Neural cell (in vitro differentiated cells): ENCODE measurements around the gene PUM1. TPM values are rescaled to one million over a fixed set of nuclear protein-coding genes. Genes with fewer than 3 reads are reported as not detected.

ENCODE experiments used
- H2AFZ ChIP-seq: fragments of 200-600, 300-800 bp; sonication (generic), shearing (Covaris generic); 2 replicates; pipeline ENCODE4 v1.6.0; 2014; ENCODE audit warnings: low read depth, mild to moderate bottlenecking, antibody characterized with exemption, low read length, moderate library complexity
- H3F3A ChIP-seq: fragments of 200-600 bp; shearing (Covaris generic); 2 replicates; pipeline ENCODE4 v1.6.1; 2016; ENCODE audit warnings: mild to moderate bottlenecking, moderate library complexity, mixed read lengths, antibody characterized with exemption, low read length; ENCODE audit not compliant: insufficient read depth, poor library complexity, severe bottlenecking
- H3K27ac ChIP-seq: fragments of 200-600, 300-800 bp; sonication (generic), shearing (Covaris generic); 2 replicates; pipeline ENCODE4 v1.5.1; 2014; ENCODE audit warnings: mild to moderate bottlenecking, low read length, moderate library complexity
- H3K27me3 ChIP-seq: fragments of 300-800, 200-600 bp; sonication (generic), shearing (Covaris generic); 2 replicates; pipeline ENCODE4 v1.6.0; 2014; ENCODE audit warnings: mild to moderate bottlenecking, low read depth, low read length, moderate library complexity; ENCODE audit not compliant: insufficient read depth
- H3K36me3 ChIP-seq: fragments of 300-800, 200-600 bp; sonication (generic), shearing (Covaris generic); 2 replicates; pipeline ENCODE4 v1.5.1; 2014; ENCODE audit warnings: mild to moderate bottlenecking, antibody characterized with exemption, low read length, moderate library complexity; ENCODE audit not compliant: insufficient read depth
- H3K4me2 ChIP-seq: fragments of 300-800, 200-600 bp; sonication (generic), shearing (Covaris generic); 2 replicates; pipeline ENCODE4 v1.6.0; 2014; ENCODE audit warnings: mild to moderate bottlenecking, low read length
- H3K4me3 ChIP-seq: fragments of 300-800, 200-600 bp; sonication (generic), shearing (Covaris generic); 2 replicates; pipeline ENCODE4 v1.5.1; 2014; ENCODE audit warnings: mild to moderate bottlenecking, low read length, moderate library complexity
- H3K79me2 ChIP-seq: fragments of 200-600 bp; shearing (Covaris generic); replicated peaks from 2 replicates; pipeline ENCODE4 v1.6.0; 2014; ENCODE audit warnings: mild to moderate bottlenecking, low read length, moderate library complexity; ENCODE audit not compliant: insufficient read depth
- H3K9ac ChIP-seq: fragments of 300-800, 200-600 bp; sonication (generic), shearing (Covaris generic); 2 replicates; pipeline ENCODE4 v1.6.1; 2016; ENCODE audit warnings: mild to moderate bottlenecking, low read length, mixed read lengths
- H3K9me2 ChIP-seq: fragments of 200-600 bp; shearing (Covaris generic); 2 replicates; pipeline ENCODE4 v1.6.1; 2016; ENCODE audit warnings: mild to moderate bottlenecking, low read length, mixed read lengths; ENCODE audit not compliant: insufficient read depth
- H3K9me3 ChIP-seq: fragments of 200-600, 300-800 bp; sonication (generic), shearing (Covaris generic); 2 replicates; pipeline ENCODE4 v1.6.1; 2016; ENCODE audit warnings: mild to moderate bottlenecking, mixed run types, low read length, moderate library complexity, mixed read lengths
- H4K20me1 ChIP-seq: fragments of 200-600 bp; shearing (Covaris generic); 2 replicates; pipeline ENCODE4 v1.6.1; 2016; ENCODE audit warnings: mild to moderate bottlenecking, mixed run types; ENCODE audit not compliant: insufficient read depth
- EP300 ChIP-seq: fragments of 450-650 bp; conservative IDR thresholded peaks from 2 replicates; pipeline ENCODE4 v1.6.1; 2014; ENCODE audit warnings: antibody characterized with exemption, mild to moderate bottlenecking, moderate library complexity; ENCODE audit not compliant: poor library complexity, severe bottlenecking
- EZH2 ChIP-seq: fragments of 200-600, 300-800 bp; shearing (Covaris generic), sonication (generic); IDR thresholded peaks from 2 replicates; pipeline ENCODE4 v1.6.1; 2014; ENCODE audit warnings: antibody characterized with exemption, low read length, borderline replicate concordance, mild to moderate bottlenecking; ENCODE audit not compliant: insufficient read depth, poor library complexity, severe bottlenecking
- MXI1 ChIP-seq: fragments of 450-650 bp; conservative IDR thresholded peaks from 2 replicates; pipeline ENCODE4 v1.6.1; 2014; ENCODE audit warnings: antibody characterized with exemption, mild to moderate bottlenecking; ENCODE audit not compliant: poor library complexity, severe bottlenecking
- POLR2AphosphoS5 ChIP-seq: IDR thresholded peaks from 2 replicates; pipeline ENCODE4 v1.6.1; 2012
- RAD21 ChIP-seq: fragments of 450-650 bp; conservative IDR thresholded peaks from 2 replicates; pipeline ENCODE4 v1.6.1; 2014; ENCODE audit warnings: antibody characterized with exemption, mild to moderate bottlenecking, moderate library complexity
- SMC3 ChIP-seq: fragments of 450-650 bp; conservative IDR thresholded peaks from 2 replicates; pipeline ENCODE4 v1.6.1; 2014; ENCODE audit warnings: antibody characterized with exemption, mild to moderate bottlenecking, moderate library complexity; ENCODE audit not compliant: poor library complexity
- TAF1 ChIP-seq: IDR thresholded peaks from 2 replicates; pipeline ENCODE4 v1.6.1; 2012; ENCODE audit warnings: low read depth
- polyA plus RNA-seq: library from polyadenylated mRNA; depleted of rRNA; stranded (reverse); fragments of >200 nt; gene quantifications from 2 replicates; pipeline ENCODE4 v1.2.3, GENCODE V29; 2014
- TF ChIP-seq, protein P1 (sequence below): fragments of 450-650 bp; IDR thresholded peaks from 2 replicates; pipeline ENCODE4 v1.5.1; 2014; ENCODE audit warnings: antibody characterized with exemption, mild to moderate bottlenecking, moderate library complexity; ENCODE audit not compliant: poor library complexity, severe bottlenecking
- TF ChIP-seq, protein P2 (sequence below): IDR thresholded peaks from 2 replicates; pipeline ENCODE4 v1.6.1; 2012; ENCODE audit warnings: borderline replicate concordance

PUM1 gene
- polyA plus RNA-seq, 1 donor from 2014 or later, result 60.8 TPM

DNA sequence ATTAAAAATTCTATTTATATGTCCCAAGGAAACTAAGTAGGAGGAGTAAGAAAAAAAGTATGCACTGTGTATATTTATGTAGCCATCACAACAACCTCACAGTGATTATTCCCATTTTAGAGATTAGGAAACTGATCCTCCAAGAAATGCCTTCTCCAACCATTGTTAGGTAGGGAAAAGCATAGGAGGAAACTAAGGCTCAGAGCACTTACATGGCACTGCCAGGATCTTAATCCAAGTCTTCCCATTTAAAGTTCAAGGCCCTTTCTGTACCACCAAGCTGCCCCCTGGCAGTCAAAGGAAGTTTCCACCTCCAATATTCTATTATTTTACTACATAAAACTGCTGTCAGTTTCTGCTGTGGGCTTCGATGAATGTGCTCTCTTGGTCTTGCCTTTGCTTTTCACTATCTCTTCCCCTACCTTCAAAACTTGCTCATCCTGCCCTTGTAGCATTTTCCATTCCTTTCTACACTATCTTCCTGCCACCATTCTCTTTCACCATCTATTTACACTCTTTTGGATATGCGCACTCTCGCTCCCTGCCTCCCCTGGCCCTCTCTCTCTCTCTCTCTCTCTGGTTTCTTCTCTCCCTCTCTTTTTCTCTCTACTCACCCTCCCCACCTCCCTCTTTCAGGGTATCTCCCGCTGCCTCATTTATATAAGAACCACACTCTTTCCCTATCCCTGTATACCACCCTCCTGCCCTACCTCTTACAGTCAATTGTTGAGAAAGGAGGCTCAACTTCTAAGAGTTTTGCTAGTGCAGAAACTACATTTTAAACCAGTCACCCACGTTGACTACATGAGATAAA lies 34.0 kb downstream of the PUM1 start:
- no peak overlapping the region for H3K4me3 ChIP-seq
- H3K36me3 ChIP-seq, result no peaks in the 10 kb centered on the region

DNA sequence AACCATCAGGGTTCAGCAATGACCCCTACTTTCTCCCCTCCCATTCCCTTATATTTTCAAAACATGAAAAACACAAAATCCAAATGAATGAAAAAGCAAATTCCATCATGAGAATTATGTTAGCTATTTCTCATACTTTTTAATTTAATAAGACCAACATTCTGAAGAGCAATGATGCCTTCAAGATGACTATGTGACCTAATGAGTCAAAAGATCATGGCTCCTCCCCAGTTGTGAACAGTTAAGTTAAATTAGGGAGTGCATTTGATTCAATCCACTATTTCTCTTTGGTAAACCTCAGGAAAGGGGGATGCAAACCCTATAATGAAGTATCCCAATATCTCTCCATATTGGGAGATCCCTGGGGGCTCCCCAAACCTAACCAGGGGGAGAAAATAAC lies 36.5 kb downstream of the PUM1 start:
- no peak overlapping the region for H2AFZ ChIP-seq
- H3K27ac ChIP-seq, result no peak overlapping the region
- no peaks in the 10 kb centered on the region for H3K27me3 ChIP-seq
- H3F3A ChIP-seq, result no peaks in the 10 kb centered on the region
- TF ChIP-seq RAD21, result no peak
- TF ChIP-seq TAF1, result no peak
- no peak for TF ChIP-seq EP300
- no peak for TF ChIP-seq EZH2
- TF ChIP-seq, protein P1, sequence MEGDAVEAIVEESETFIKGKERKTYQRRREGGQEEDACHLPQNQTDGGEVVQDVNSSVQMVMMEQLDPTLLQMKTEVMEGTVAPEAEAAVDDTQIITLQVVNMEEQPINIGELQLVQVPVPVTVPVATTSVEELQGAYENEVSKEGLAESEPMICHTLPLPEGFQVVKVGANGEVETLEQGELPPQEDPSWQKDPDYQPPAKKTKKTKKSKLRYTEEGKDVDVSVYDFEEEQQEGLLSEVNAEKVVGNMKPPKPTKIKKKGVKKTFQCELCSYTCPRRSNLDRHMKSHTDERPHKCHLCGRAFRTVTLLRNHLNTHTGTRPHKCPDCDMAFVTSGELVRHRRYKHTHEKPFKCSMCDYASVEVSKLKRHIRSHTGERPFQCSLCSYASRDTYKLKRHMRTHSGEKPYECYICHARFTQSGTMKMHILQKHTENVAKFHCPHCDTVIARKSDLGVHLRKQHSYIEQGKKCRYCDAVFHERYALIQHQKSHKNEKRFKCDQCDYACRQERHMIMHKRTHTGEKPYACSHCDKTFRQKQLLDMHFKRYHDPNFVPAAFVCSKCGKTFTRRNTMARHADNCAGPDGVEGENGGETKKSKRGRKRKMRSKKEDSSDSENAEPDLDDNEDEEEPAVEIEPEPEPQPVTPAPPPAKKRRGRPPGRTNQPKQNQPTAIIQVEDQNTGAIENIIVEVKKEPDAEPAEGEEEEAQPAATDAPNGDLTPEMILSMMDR, result no peak
- TF ChIP-seq, protein P2, sequence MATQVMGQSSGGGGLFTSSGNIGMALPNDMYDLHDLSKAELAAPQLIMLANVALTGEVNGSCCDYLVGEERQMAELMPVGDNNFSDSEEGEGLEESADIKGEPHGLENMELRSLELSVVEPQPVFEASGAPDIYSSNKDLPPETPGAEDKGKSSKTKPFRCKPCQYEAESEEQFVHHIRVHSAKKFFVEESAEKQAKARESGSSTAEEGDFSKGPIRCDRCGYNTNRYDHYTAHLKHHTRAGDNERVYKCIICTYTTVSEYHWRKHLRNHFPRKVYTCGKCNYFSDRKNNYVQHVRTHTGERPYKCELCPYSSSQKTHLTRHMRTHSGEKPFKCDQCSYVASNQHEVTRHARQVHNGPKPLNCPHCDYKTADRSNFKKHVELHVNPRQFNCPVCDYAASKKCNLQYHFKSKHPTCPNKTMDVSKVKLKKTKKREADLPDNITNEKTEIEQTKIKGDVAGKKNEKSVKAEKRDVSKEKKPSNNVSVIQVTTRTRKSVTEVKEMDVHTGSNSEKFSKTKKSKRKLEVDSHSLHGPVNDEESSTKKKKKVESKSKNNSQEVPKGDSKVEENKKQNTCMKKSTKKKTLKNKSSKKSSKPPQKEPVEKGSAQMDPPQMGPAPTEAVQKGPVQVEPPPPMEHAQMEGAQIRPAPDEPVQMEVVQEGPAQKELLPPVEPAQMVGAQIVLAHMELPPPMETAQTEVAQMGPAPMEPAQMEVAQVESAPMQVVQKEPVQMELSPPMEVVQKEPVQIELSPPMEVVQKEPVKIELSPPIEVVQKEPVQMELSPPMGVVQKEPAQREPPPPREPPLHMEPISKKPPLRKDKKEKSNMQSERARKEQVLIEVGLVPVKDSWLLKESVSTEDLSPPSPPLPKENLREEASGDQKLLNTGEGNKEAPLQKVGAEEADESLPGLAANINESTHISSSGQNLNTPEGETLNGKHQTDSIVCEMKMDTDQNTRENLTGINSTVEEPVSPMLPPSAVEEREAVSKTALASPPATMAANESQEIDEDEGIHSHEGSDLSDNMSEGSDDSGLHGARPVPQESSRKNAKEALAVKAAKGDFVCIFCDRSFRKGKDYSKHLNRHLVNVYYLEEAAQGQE, result no peak
- no peak for TF ChIP-seq MXI1
- TF ChIP-seq POLR2AphosphoS5, result no peak
- TF ChIP-seq SMC3, result no peak
- peaks cover 30% of the 10 kb centered on the region for H4K20me1 ChIP-seq
- no peaks in the 10 kb centered on the region for H3K9me2 ChIP-seq
- no peak overlapping the region for H3K4me2 ChIP-seq
- H3K9ac ChIP-seq, result no peak overlapping the region
- no peaks in the 10 kb centered on the region for H3K36me3 ChIP-seq
- H3K9me3 ChIP-seq, result no peaks in the 10 kb centered on the region
- peaks cover 93% of the 10 kb centered on the region for H3K79me2 ChIP-seq
- H3K4me3 ChIP-seq, result no peak overlapping the region

More for the DNA sequence above, 34.0 kb downstream of the PUM1 start:
- Histone ChIP-seq H3K9ac (no peak overlapping the region), H4K20me1 (peaks cover 29% of the 10 kb centered on the region), H3K79me2 (peaks cover 96% of the 10 kb centered on the region), H3K9me2 (no peaks in the 10 kb centered on the region), H3K27me3 (no peaks in the 10 kb centered on the region), H3K9me3 (no peaks in the 10 kb centered on the region), H3K4me2 (no peak overlapping the region), H3K27ac (no peak overlapping the region), H2AFZ (no peak overlapping the region), H3F3A (no peaks in the 10 kb centered on the region)
- TF ChIP-seq TAF1 (no peak), EZH2 (no peak), POLR2AphosphoS5 (no peak), RAD21 (no peak), SMC3 (no peak), EP300 (no peak), MXI1 (no peak)
- TF ChIP-seq, protein P2, result no peak
- TF ChIP-seq, protein P1, result no peak
